ENCODE measurements around the gene FADS2.

GRCh38 chr11:61880031-61880430, 51.9 kb downstream of the FADS2 start:
- TF ChIP-seq CTCF (IDR thresholded peaks at IDR 0.05; ENCODE audit: low read depth, low read length, poor library complexity, severe bottlenecking) (no peak), EZH2phosphoT487 (IDR thresholded peaks at IDR 0.05; ENCODE audit: borderline replicate concordance, low read length) (no peak)
